A549 (cell line): ENCODE measurements around the gene PREPL. TPM values are rescaled to one million over a fixed set of nuclear protein-coding genes. Genes with fewer than 3 reads are reported as not detected.
A peak's percentile ranks its signal among the peaks of the same experiment; 100 is the strongest.

Source experiments
- ATAC-seq, 2 experiments: fragments of 200-7000 bp in 1 of 2; fragments of >200 bp in 1 of 2; cut with Nextera tagmentation in 1 of 2; cut with Tn5 transposase in 1 of 2; 3 replicates each; pipeline versions ENCODE4 v1.8.0 to v1.9.1; 2018 to 2020; ENCODE audit warnings: mild to moderate bottlenecking in 1 of 2, moderate library complexity in 1 of 2
- CTCF ChIA-PET: fragments of 300-600 bp; sonication (Branson Sonifier 250); formaldehyde crosslinking; extraction: SDS; loops from one replicate; lab custom pipeline; 2021; ENCODE audit warnings: antibody characterized with exemption, inconsistent platforms; lab: Yijun Ruan, JAX
- POLR2A ChIA-PET: fragments of 350-600 bp; formaldehyde crosslinking; extraction: SDS; loops from one replicate; lab custom pipeline; 2021; ENCODE audit warnings: antibody characterized with exemption, inconsistent platforms; lab: Yijun Ruan, JAX
- DNase-seq, 2 experiments: peaks; one replicate each; pipeline versions ENCODE4 v3.0.0 to v3.0.0-alpha.2; 2011 to 2016; ENCODE audit warnings: low read depth in 1 of 2, low spot score in 1 of 2
- FAIRE-seq: peaks from 2 replicates; lab custom pipeline; 2011; peaks lifted over from hg19 to GRCh38; lab: Jason Lieb, UNC
- H3K27ac ChIP-seq, 2 experiments: fragments of >200 bp; sonication (Bioruptor Twin); formaldehyde crosslinking; 3 replicates each; pipeline ENCODE4 v1.5.1; 2016 to 2017
- H3K4me1 ChIP-seq: fragments of >200 bp; sonication (Bioruptor Twin); formaldehyde crosslinking; 3 replicates; pipeline ENCODE4 v1.6.1; 2016
- H3K4me2 ChIP-seq: fragments of >200 bp; sonication (Bioruptor Twin); formaldehyde crosslinking; 3 replicates; pipeline ENCODE4 v1.6.1; 2016
- H3K4me3 ChIP-seq: fragments of >200 bp; sonication (Bioruptor Twin); formaldehyde crosslinking; 3 replicates; pipeline ENCODE4 v1.5.1; 2016
- H3K9me3 ChIP-seq: fragments of >200 bp; sonication (Bioruptor Twin); formaldehyde crosslinking; 3 replicates; pipeline ENCODE4 v1.6.1; 2016
- ATOH8 ChIP-seq: fragments of 250-450 bp; sonication (Bioruptor Pico); IDR thresholded peaks from 2 replicates; pipeline ENCODE4 v1.5.0; 2020; ENCODE audit warnings: low read depth, mild to moderate bottlenecking, moderate library complexity
- ELK1 ChIP-seq: fragments of 150-350 bp; IDR thresholded peaks from 2 replicates; pipeline ENCODE4 v1.6.1; 2014; ENCODE audit warnings: low read depth, mild to moderate bottlenecking, low read length
- EP300 ChIP-seq, 2 experiments: fragments of >200 bp; sonication (Bioruptor Twin); formaldehyde crosslinking; IDR thresholded peaks; 2 replicates in 1 of 2; 3 replicates in 1 of 2; pipeline ENCODE4 v1.6.1; 2016 to 2017
- FOSB ChIP-seq: fragments of 250-450 bp; sonication (Bioruptor Pico); IDR thresholded peaks from 2 replicates; pipeline ENCODE4 v1.5.0; 2020; ENCODE audit warnings: mild to moderate bottlenecking, moderate library complexity
- FOXS1 ChIP-seq: fragments of 250-450 bp; sonication (Bioruptor Pico); IDR thresholded peaks from 2 replicates; pipeline ENCODE4 v1.5.0; 2020; ENCODE audit warnings: mild to moderate bottlenecking, moderate library complexity
- HDAC2 ChIP-seq: fragments of 200-600 bp; sonication (generic); IDR thresholded peaks from 2 replicates; pipeline ENCODE4 v1.6.1; 2016
- HEYL ChIP-seq: fragments of 250-450 bp; sonication (Bioruptor Pico); IDR thresholded peaks from 2 replicates; pipeline ENCODE4 v1.8.0; 2021; ENCODE audit warnings: mild to moderate bottlenecking, moderate library complexity
- HOXA7 ChIP-seq: fragments of 250-450 bp; sonication (Bioruptor Pico); IDR thresholded peaks from 2 replicates; pipeline ENCODE4 v1.5.0; 2020; ENCODE audit warnings: mild to moderate bottlenecking, moderate library complexity
- HOXB13 ChIP-seq: fragments of 250-450 bp; sonication (Bioruptor Pico); IDR thresholded peaks from 2 replicates; pipeline ENCODE4 v1.5.0; 2020; ENCODE audit warnings: low read depth, mild to moderate bottlenecking, moderate library complexity
- JUN ChIP-seq, 2 experiments: fragments of >200 bp; sonication (Bioruptor Twin); formaldehyde crosslinking; IDR thresholded peaks; 2 replicates in 1 of 2; 3 replicates in 1 of 2; pipeline ENCODE4 v1.6.1; 2016 to 2017
- KDM1A ChIP-seq: fragments of 200-600 bp; sonication (generic); IDR thresholded peaks from 2 replicates; pipeline ENCODE4 v1.6.1; 2016; ENCODE audit warnings: low read depth, mild to moderate bottlenecking
- MAZ ChIP-seq: fragments of 150-350 bp; IDR thresholded peaks from 2 replicates; pipeline ENCODE4 v1.6.1; 2014; ENCODE audit warnings: antibody characterized with exemption, low read depth, low read length, borderline replicate concordance
- NPAS2 ChIP-seq: fragments of 250-450 bp; sonication (Bioruptor Pico); IDR thresholded peaks from 2 replicates; pipeline ENCODE4 v1.8.0; 2022; ENCODE audit warnings: mild to moderate bottlenecking, moderate library complexity, borderline replicate concordance
- PHF8 ChIP-seq: fragments of 200-600 bp; sonication (generic); IDR thresholded peaks from 2 replicates; pipeline ENCODE4 v1.6.1; 2016; ENCODE audit warnings: low read depth, mild to moderate bottlenecking, antibody characterized with exemption, moderate library complexity, borderline replicate concordance
- RAD21 ChIP-seq, 2 experiments: fragments of >200 bp in 1 of 2; sonication (Bioruptor Twin) in 1 of 2; formaldehyde crosslinking in 1 of 2; IDR thresholded peaks in 1 of 2; conservative IDR thresholded peaks in 1 of 2; 2 replicates in 1 of 2; 3 replicates in 1 of 2; pipeline ENCODE4 v1.6.1; 2012 to 2018; ENCODE audit warnings: inconsistent platforms in 1 of 2
- SREBF2 ChIP-seq: fragments of 450-650 bp; IDR thresholded peaks from 2 replicates; pipeline ENCODE4 v1.6.1; 2014; ENCODE audit warnings: mild to moderate bottlenecking, moderate library complexity
- TFCP2L1 ChIP-seq: fragments of 250-450 bp; sonication (Bioruptor Pico); IDR thresholded peaks from 2 replicates; pipeline ENCODE4 v1.5.0; 2021; ENCODE audit warnings: mild to moderate bottlenecking
- TP53 ChIP-seq: fragments of 250-450 bp; sonication (Bioruptor Pico); IDR thresholded peaks from 2 replicates; pipeline ENCODE4 v1.5.0; 2021; ENCODE audit warnings: mild to moderate bottlenecking, moderate library complexity
- ZC3H11A ChIP-seq: fragments of 450-650 bp; IDR thresholded peaks from 2 replicates; pipeline ENCODE4 v1.6.1; 2014; ENCODE audit warnings: antibody characterized with exemption, mild to moderate bottlenecking
- ZNF302 ChIP-seq: fragments of 250-450 bp; sonication (Bioruptor Pico); IDR thresholded peaks from 2 replicates; pipeline ENCODE4 v1.9.0; 2021; ENCODE audit warnings: inconsistent platforms, mild to moderate bottlenecking, moderate library complexity
- WGBS: methylation state at CpG from one replicate; pipeline ENCODE4 v1.1.6; 2017; ENCODE audit errors: missing lambda C conversion rate; 5-methylcytosine and 5-hydroxymethylcytosine counted together
- polyA plus RNA-seq, 4 experiments: library from polyadenylated mRNA; depleted of rRNA in 3 of 4; stranded (reverse); fragments of >200 nt; fragmentation: RNase III in 1 of 4; extraction: RNeasy Plus Mini Kit Qiagen cat#74134 plus additional on column Dnase treatment in 1 of 4; gene quantifications; 2 replicates in 3 of 4; 3 replicates in 1 of 4; pipeline ENCODE4 v1.2.3, GENCODE V29; 2011 to 2017
- TF ChIP-seq, protein P1 (sequence below): fragments of 200-600 bp; sonication (generic); IDR thresholded peaks from 2 replicates; pipeline ENCODE4 v1.6.1; 2016; ENCODE audit warnings: antibody characterized with exemption, mild to moderate bottlenecking, moderate library complexity
- TF ChIP-seq, protein P2 (sequence below): IDR thresholded peaks from 2 replicates; pipeline ENCODE4 v1.6.1; 2012
- TF ChIP-seq, protein P3 (sequence below): fragments of >200 bp; sonication (Bioruptor Twin); formaldehyde crosslinking; IDR thresholded peaks from 3 replicates; pipeline ENCODE4 v1.6.1; 2016
- TF ChIP-seq, protein P4 (sequence below): fragments of 450-650 bp; IDR thresholded peaks from 2 replicates; pipeline ENCODE4 v1.6.1; 2014; ENCODE audit warnings: antibody characterized with exemption

PREPL gene
- polyA plus RNA-seq, 2 of the 4 experiments (the other 2 are of a cell fraction) = 28.7 to 92.7 TPM

- no peak for DNase-seq
- no peak for FAIRE-seq
- Histone ChIP-seq H3K4me1 (peaks cover 34% of the 10 kb centered on the region), H3K4me3 (no peak overlapping the region), H3K27ac (peak overlapping the region in 1 of 2 experiments; percentile 33; a peak in 4 of 6 replicates), H3K4me2 (0 out of 3 replicates have a peak overlapping the region, but pooled peaks have one; percentile 0), H3K9me3 (no peaks in the 10 kb centered on the region)
- CTCF ChIA-PET = interaction anchor here (0.6 to 15.7 kb wide), 13 partner anchors 11 to 251 kb away, joined by 3 to 548 read pairs (median 5); partner anchors contain the start of genes CAMKMT and PREPL
- WGBS = 85% methylated on average over 5 of the region's 5 CpGs
- no peak for ATAC-seq
- POLR2A ChIA-PET = interaction anchor here (0.9 kb wide), 1 partner anchor 66 kb away, joined by 3 read pairs; the partner anchor contains the start of genes CAMKMT and PREPL
- TF ChIP-seq KDM1A = no peak
- TF ChIP-seq HEYL (CRISPR knock-in tag) = no peak
- no peak for TF ChIP-seq HOXB13 (CRISPR knock-in tag)
- TF ChIP-seq TFCP2L1 (CRISPR knock-in tag) = no peak
- no peak for TF ChIP-seq HOXA7
- TF ChIP-seq, protein P1, sequence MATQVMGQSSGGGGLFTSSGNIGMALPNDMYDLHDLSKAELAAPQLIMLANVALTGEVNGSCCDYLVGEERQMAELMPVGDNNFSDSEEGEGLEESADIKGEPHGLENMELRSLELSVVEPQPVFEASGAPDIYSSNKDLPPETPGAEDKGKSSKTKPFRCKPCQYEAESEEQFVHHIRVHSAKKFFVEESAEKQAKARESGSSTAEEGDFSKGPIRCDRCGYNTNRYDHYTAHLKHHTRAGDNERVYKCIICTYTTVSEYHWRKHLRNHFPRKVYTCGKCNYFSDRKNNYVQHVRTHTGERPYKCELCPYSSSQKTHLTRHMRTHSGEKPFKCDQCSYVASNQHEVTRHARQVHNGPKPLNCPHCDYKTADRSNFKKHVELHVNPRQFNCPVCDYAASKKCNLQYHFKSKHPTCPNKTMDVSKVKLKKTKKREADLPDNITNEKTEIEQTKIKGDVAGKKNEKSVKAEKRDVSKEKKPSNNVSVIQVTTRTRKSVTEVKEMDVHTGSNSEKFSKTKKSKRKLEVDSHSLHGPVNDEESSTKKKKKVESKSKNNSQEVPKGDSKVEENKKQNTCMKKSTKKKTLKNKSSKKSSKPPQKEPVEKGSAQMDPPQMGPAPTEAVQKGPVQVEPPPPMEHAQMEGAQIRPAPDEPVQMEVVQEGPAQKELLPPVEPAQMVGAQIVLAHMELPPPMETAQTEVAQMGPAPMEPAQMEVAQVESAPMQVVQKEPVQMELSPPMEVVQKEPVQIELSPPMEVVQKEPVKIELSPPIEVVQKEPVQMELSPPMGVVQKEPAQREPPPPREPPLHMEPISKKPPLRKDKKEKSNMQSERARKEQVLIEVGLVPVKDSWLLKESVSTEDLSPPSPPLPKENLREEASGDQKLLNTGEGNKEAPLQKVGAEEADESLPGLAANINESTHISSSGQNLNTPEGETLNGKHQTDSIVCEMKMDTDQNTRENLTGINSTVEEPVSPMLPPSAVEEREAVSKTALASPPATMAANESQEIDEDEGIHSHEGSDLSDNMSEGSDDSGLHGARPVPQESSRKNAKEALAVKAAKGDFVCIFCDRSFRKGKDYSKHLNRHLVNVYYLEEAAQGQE = no peak
- no peak for TF ChIP-seq SREBF2
- TF ChIP-seq EP300 (IDR thresholded peaks at IDR 0.05) = no peak
- TF ChIP-seq JUN (IDR thresholded peaks at IDR 0.05) = no peak
- TF ChIP-seq, protein P2, sequence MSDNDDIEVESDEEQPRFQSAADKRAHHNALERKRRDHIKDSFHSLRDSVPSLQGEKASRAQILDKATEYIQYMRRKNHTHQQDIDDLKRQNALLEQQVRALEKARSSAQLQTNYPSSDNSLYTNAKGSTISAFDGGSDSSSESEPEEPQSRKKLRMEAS = no peak
- no peak for TF ChIP-seq TP53 (CRISPR knock-in tag)
- TF ChIP-seq PHF8 = no peak
- TF ChIP-seq, protein P3, sequence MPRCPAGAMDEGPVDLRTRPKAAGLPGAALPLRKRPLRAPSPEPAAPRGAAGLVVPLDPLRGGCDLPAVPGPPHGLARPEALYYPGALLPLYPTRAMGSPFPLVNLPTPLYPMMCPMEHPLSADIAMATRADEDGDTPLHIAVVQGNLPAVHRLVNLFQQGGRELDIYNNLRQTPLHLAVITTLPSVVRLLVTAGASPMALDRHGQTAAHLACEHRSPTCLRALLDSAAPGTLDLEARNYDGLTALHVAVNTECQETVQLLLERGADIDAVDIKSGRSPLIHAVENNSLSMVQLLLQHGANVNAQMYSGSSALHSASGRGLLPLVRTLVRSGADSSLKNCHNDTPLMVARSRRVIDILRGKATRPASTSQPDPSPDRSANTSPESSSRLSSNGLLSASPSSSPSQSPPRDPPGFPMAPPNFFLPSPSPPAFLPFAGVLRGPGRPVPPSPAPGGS = no peak
- TF ChIP-seq, protein P4, sequence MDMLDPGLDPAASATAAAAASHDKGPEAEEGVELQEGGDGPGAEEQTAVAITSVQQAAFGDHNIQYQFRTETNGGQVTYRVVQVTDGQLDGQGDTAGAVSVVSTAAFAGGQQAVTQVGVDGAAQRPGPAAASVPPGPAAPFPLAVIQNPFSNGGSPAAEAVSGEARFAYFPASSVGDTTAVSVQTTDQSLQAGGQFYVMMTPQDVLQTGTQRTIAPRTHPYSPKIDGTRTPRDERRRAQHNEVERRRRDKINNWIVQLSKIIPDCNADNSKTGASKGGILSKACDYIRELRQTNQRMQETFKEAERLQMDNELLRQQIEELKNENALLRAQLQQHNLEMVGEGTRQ = no peak
- TF ChIP-seq ZNF302 (CRISPR knock-in tag) = no peak
- TF ChIP-seq RAD21 (conservative IDR thresholded peaks at IDR 0.05 in 1 of 2, IDR thresholded peaks at IDR 0.05 in 1 of 2) = no peak
- TF ChIP-seq ZC3H11A = no peak
Measured at GRCh38 chr2:44295113-44295512, 66.2 kb downstream of the PREPL start.

GRCh38 chr2:44291281-44292248 is 69.7 kb downstream of the PREPL start:
- ChIA-PET CTCF (interaction anchor here (0.6 to 15.7 kb wide), 61 partner anchors 9 to 681 kb away, joined by 3 to 548 read pairs (median 4); partner anchors contain the start of genes CAMKMT, PREPL and SLC3A1), POLR2A (interaction anchor here (0.5 to 1.9 kb wide), 7 partner anchors 23 to 721 kb away, joined by 3 to 9 read pairs (median 5); partner anchors contain the start of genes CAMKMT and PREPL)
- FAIRE-seq = peak; percentile 78
- Histone ChIP-seq H3K4me2 (peak overlapping the region; percentile 90), H3K27ac (peak overlapping the region; percentile 92 to 96), H3K9me3 (no peaks in the 10 kb centered on the region), H3K4me1 (peaks cover 69% of the 10 kb centered on the region), H3K4me3 (peak overlapping the region; percentile 16; the same call in 1 of the 3 replicates)
- DNase-seq = peak; percentile 81 to 99
- peak; percentile 93 for ATAC-seq
- 15% methylated on average over 8 of the region's 8 CpGs for WGBS
- TF ChIP-seq HDAC2 (no peak), MAZ (0 out of 2 replicates have a peak, but pooled peaks have one; percentile 67), ATOH8 (CRISPR knock-in tag) (peak; percentile 9; the same call in 1 of the 2 replicates), ELK1 (no peak), NPAS2 (CRISPR knock-in tag) (no peak), FOXS1 (CRISPR knock-in tag) (no peak), ZNF302 (CRISPR knock-in tag) (no peak), FOSB (no peak)
